Medulla oblongata (tissue), 1 donor: Measurements from ENCODE around the gene PNKD.
A peak's percentile ranks its signal among the peaks of the same experiment; 100 is the strongest.
"Not testable (repeated sequence)": the region's sequence is repeated elsewhere in the genome, so short reads cannot be mapped to it uniquely, and the experiment has no call there.

Experiments
- DNase-seq: peaks from one replicate; pipeline ENCODE4 v3.0.0-alpha.2; 2015; ENCODE audit errors: extremely low spot score

Gene PNKD

GRCh38 chr2:218291318-218292047, 21.2 kb downstream of the PNKD start:
- peak; percentile 74 for DNase-seq

- DNase-seq, result peak; percentile 84
Measured at GRCh38 chr2:218292048-218293014, 22.0 kb downstream of the PNKD start, which contains the start of gene TMBIM1. Gene TMBIM1, minus strand, starts transcription at chr2:218292503. Its CDS starts 10,362 bp downstream, at chr2:218282141.

GRCh38 chr2:218293715-218294429, 23.6 kb downstream of the PNKD start:
- no peak for DNase-seq

- DNase-seq, result no peak
Measured at GRCh38 chr2:218294430-218295022, 24.2 kb downstream of the PNKD start.

- DNase-seq, result no peak
Measured at GRCh38 chr2:218295029-218295428, 24.7 kb downstream of the PNKD start.

- no peak for DNase-seq
Measured at GRCh38 chr2:218296200-218296599, 25.9 kb downstream of the PNKD start.

GRCh38 chr2:218296847-218297246, 26.5 kb downstream of the PNKD start:
- DNase-seq, result peak; percentile 87

GRCh38 chr2:218298314-218298875, 28.1 kb downstream of the PNKD start:
- DNase-seq, result peak; percentile 77

- DNase-seq, result no peak
Measured at GRCh38 chr2:218300141-218300540, 29.8 kb downstream of the PNKD start.

GRCh38 chr2:218301176-218301819, 31.0 kb downstream of the PNKD start:
- peak; percentile 94 for DNase-seq

- DNase-seq, result no peak
Measured at GRCh38 chr2:218305383-218305782, 35.1 kb downstream of the PNKD start.

GRCh38 chr2:218306184-218306920, 36.0 kb downstream of the PNKD start:
- no peak for DNase-seq

GRCh38 chr2:218307415-218308090, 37.2 kb downstream of the PNKD start:
- DNase-seq, result no peak

GRCh38 chr2:218310853-218311540, 40.7 kb downstream of the PNKD start:
- DNase-seq, result no peak

- DNase-seq, result not testable (repeated sequence)
Measured at GRCh38 chr2:218311541-218312266, 41.4 kb downstream of the PNKD start.

GRCh38 chr2:218312267-218312756, 42.0 kb downstream of the PNKD start:
- DNase-seq, result no peak

GRCh38 chr2:218313356-218313755, 43.0 kb downstream of the PNKD start:
- no peak for DNase-seq

GRCh38 chr2:218314764-218315163, 44.4 kb downstream of the PNKD start:
- not testable (repeated sequence) for DNase-seq
